Caco-2 (cell line): ENCODE results near the gene SH2B3. TPM values are rescaled to one million over a fixed set of nuclear protein-coding genes. Genes with fewer than 3 reads are reported as not detected.

Experiments
- BruUV-seq: library from RNA; stranded (reverse); fragments of 400-500 nt; replicated peaks from 2 replicates; lab custom pipeline; 2021; lab: Mats Ljungman, UMichigan
- CTCF ChIA-PET: fragments of 300-600 bp; sonication (Branson Sonifier 250); formaldehyde crosslinking; loops from one replicate; lab custom pipeline; 2022; ENCODE audit warnings: antibody characterized with exemption; lab: Charles Lee
- POLR2A ChIA-PET: fragments of 300-600 bp; sonication (Branson Sonifier 250); formaldehyde crosslinking; loops from one replicate; lab custom pipeline; 2022; ENCODE audit warnings: antibody characterized with exemption; lab: Charles Lee
- DNase-seq, 2 experiments: peaks; one replicate each; pipeline versions ENCODE4 v3.0.0 to v3.0.0-alpha.2; 2020 to 2022
- H3K27me3 ChIP-seq: replicated peaks from 2 replicates; pipeline ENCODE4 v1.6.0; 2011; ENCODE audit warnings: low read length; ENCODE audit not compliant: control insufficient read depth, insufficient read depth
- H3K36me3 ChIP-seq: 2 replicates; pipeline ENCODE4 v1.5.1; 2011; ENCODE audit warnings: low read length; ENCODE audit not compliant: control insufficient read depth, insufficient read depth
- H3K4me1 ChIP-seq: fragments of 250-450 bp; sonication (Bioruptor Pico); 2 replicates; pipeline ENCODE4 v1.5.1; 2020; ENCODE audit warnings: mild to moderate bottlenecking
- H3K4me3 ChIP-seq: 2 replicates; pipeline ENCODE4 v1.5.1; 2011; ENCODE audit warnings: low read depth, mild to moderate bottlenecking, control low read depth, low read length
- H3K9me3 ChIP-seq: fragments of 250-450 bp; sonication (Bioruptor Pico); 2 replicates; pipeline ENCODE4 v1.5.1; 2020; ENCODE audit warnings: mild to moderate bottlenecking, moderate library complexity
- H3K27ac Mint-ChIP-seq: one replicate; pipeline ENCODE4 v1.8.0; 2022; ENCODE audit warnings: mixed read lengths; ENCODE audit not compliant: unreplicated experiment
- H3K27me3 Mint-ChIP-seq: one replicate; pipeline ENCODE4 v1.8.0; 2022; ENCODE audit warnings: mixed read lengths; ENCODE audit not compliant: insufficient read depth, unreplicated experiment
- H3K36me3 Mint-ChIP-seq: one replicate; pipeline ENCODE4 v1.8.0; 2022; ENCODE audit warnings: mild to moderate bottlenecking, mixed read lengths; ENCODE audit not compliant: insufficient read depth, unreplicated experiment
- H3K4me1 Mint-ChIP-seq: one replicate; pipeline ENCODE4 v1.8.0; 2022; ENCODE audit warnings: low read depth, mixed read lengths; ENCODE audit not compliant: unreplicated experiment
- H3K4me3 Mint-ChIP-seq: one replicate; pipeline ENCODE4 v1.8.0; 2022; ENCODE audit warnings: mild to moderate bottlenecking, moderate library complexity, mixed read lengths; ENCODE audit not compliant: unreplicated experiment
- H3K9me3 Mint-ChIP-seq: one replicate; pipeline ENCODE4 v1.8.0; 2022; ENCODE audit warnings: mixed read lengths; ENCODE audit not compliant: unreplicated experiment
- intact Hi-C: fragments of 100-400 bp; cut with micrococcal nuclease; formaldehyde crosslinking; loops from one replicate; pipeline ENCODE4 v1.10.0; 2022; ENCODE audit not compliant: unreplicated experiment
- total RNA-seq: library from RNA; stranded (reverse); gene quantifications from 2 replicates; pipeline ENCODE4 v1.2.3, GENCODE V29; 2022
- TF ChIP-seq, protein P1 (sequence below), 2 experiments: fragments of 200-600 bp in 1 of 2; IDR thresholded peaks; 1 replicate in 1 of 2; 2 replicates in 1 of 2; pipeline versions ENCODE4 v1.5.1 to v1.8.0; 2011 to 2022; ENCODE audit warnings: antibody characterized with exemption in 1 of 2, control low read depth in 1 of 2, inconsistent platforms in 1 of 2, low read depth in 1 of 2, low read length in 1 of 2, mild to moderate bottlenecking in 1 of 2, moderate library complexity in 1 of 2; ENCODE audit not compliant: insufficient read depth in 1 of 2, severe bottlenecking in 1 of 2, unreplicated experiment in 1 of 2

SH2B3 gene
- total RNA-seq, 1 experiment from 2014 or later: 16.1 TPM

DNA sequence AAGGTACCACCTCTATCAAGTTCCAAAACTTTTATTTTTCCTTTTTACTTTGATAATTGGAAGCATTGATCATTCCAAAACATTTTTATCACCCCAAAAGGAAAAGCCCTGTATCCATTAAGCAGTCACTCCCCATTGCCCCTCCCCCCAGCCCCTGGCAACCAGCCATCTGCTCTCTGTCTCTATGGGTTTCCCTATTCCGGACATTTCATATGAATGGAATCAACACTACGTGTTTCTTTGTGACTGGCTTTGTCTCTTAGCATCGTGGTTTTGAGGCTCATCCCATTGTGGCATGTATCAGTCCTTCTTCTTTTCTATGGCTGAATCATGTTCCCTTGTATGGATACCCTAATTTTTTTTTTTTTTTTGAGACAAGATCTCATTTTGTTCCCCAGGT lies 18.8 kb upstream of the SH2B3 start:
- Histone ChIP-seq H3K27me3 (no peaks in the 10 kb centered on the region), H3K9me3 (no peaks in the 10 kb centered on the region), H3K4me3 (no peak overlapping the region), H3K36me3 (no peaks in the 10 kb centered on the region), H3K4me1 (no peaks in the 10 kb centered on the region)
- intact Hi-C loops: no loop called here
- Mint-ChIP-seq H3K36me3 (peaks cover 6% of the 10 kb centered on the region), H3K27ac (no peak overlapping the region), H3K9me3 (no peaks in the 10 kb centered on the region), H3K27me3 (peaks cover 8% of the 10 kb centered on the region), H3K4me3 (no peak overlapping the region), H3K4me1 (no peaks in the 10 kb centered on the region)
- no TSS peak for BruUV-seq
- TF ChIP-seq, protein P1, sequence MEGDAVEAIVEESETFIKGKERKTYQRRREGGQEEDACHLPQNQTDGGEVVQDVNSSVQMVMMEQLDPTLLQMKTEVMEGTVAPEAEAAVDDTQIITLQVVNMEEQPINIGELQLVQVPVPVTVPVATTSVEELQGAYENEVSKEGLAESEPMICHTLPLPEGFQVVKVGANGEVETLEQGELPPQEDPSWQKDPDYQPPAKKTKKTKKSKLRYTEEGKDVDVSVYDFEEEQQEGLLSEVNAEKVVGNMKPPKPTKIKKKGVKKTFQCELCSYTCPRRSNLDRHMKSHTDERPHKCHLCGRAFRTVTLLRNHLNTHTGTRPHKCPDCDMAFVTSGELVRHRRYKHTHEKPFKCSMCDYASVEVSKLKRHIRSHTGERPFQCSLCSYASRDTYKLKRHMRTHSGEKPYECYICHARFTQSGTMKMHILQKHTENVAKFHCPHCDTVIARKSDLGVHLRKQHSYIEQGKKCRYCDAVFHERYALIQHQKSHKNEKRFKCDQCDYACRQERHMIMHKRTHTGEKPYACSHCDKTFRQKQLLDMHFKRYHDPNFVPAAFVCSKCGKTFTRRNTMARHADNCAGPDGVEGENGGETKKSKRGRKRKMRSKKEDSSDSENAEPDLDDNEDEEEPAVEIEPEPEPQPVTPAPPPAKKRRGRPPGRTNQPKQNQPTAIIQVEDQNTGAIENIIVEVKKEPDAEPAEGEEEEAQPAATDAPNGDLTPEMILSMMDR (IDR thresholded peaks at IDR 0.05; ENCODE audit: insufficient read depth in 1 of 2, low read depth in 1 of 2, low read length in 1 of 2, severe bottlenecking in 1 of 2, unreplicated experiment in 1 of 2): no peak
- ChIA-PET CTCF (no interaction called here), POLR2A (no interaction called here)
- DNase-seq: no peak

DNA sequence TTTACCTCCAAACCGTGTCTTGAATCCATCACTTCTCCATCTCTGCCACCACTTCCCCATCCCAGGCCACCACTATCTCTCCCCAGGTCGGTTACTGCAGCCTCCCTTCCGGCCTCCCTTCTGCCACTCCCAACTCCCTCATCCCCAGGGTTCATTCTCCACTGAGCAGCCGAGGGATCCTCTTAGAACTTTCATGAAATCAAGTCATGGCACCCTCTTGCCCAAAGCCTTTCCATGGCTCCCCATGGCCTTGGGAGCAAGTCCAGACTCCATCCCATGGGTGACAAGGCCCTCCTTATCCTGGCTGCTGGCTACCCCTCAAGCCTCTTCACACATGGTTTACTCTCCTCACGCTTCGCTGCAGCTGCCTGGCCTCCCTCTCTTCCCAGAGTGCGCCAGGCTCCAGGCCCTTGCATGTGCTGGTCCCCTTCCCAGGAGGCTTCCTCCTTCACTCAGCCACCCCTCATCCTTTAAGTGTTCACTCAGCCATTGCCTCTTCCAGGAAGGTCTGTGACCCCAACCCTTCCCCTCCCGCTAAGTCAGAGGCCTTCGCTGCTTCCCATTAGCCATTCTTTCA lies 17.9 kb upstream of the SH2B3 start:
- Mint-ChIP-seq H3K36me3 (peaks cover 6% of the 10 kb centered on the region), H3K4me1 (no peaks in the 10 kb centered on the region), H3K4me3 (no peak overlapping the region), H3K27me3 (peaks cover 8% of the 10 kb centered on the region), H3K27ac (no peak overlapping the region), H3K9me3 (no peaks in the 10 kb centered on the region)
- Histone ChIP-seq H3K27me3 (no peaks in the 10 kb centered on the region), H3K9me3 (no peaks in the 10 kb centered on the region), H3K4me3 (no peak overlapping the region), H3K36me3 (no peaks in the 10 kb centered on the region), H3K4me1 (no peaks in the 10 kb centered on the region)
- DNase-seq: no peak
- intact Hi-C loops: no loop called here
- TF ChIP-seq, protein P1 (IDR thresholded peaks at IDR 0.05; ENCODE audit: insufficient read depth in 1 of 2, low read depth in 1 of 2, low read length in 1 of 2, severe bottlenecking in 1 of 2, unreplicated experiment in 1 of 2): no peak
- ChIA-PET CTCF (no interaction called here), POLR2A (no interaction called here)
- no TSS peak for BruUV-seq

DNA sequence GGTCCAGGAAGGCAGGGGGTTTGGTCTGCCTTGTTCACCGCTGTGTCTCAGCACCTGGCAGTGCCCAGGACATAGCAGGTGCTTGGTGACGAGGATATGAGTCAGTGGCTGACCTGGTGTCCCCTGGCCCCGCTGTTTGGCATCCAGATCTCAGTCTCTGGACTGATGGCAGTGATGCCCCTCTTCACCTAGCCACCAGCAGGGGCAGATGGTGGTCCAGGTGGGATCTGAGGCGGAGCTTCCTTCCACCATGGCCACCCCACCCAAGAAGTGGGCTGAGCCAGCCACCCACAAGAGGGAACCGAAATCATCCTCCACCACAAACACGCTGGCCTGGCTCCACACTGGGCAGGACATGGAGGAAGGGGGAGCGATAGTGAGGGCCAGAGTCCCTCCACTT lies 16.1 kb upstream of the SH2B3 start:
- H3K27ac Mint-ChIP-seq: no peak overlapping the region
- no peaks in the 10 kb centered on the region for H3K27me3 ChIP-seq
- no peaks in the 10 kb centered on the region for H3K9me3 ChIP-seq
- H3K4me3 Mint-ChIP-seq: no peak overlapping the region
- H3K9me3 Mint-ChIP-seq: no peaks in the 10 kb centered on the region
- no peak overlapping the region for H3K4me3 ChIP-seq
- intact Hi-C loops: no loop called here
- DNase-seq: no peak
- BruUV-seq: no TSS peak
- no peaks in the 10 kb centered on the region for H3K4me1 Mint-ChIP-seq
- ChIA-PET CTCF (no interaction called here), POLR2A (no interaction called here)
- TF ChIP-seq, protein P1 (IDR thresholded peaks at IDR 0.05; ENCODE audit: insufficient read depth in 1 of 2, low read depth in 1 of 2, low read length in 1 of 2, severe bottlenecking in 1 of 2, unreplicated experiment in 1 of 2): no peak
- no peaks in the 10 kb centered on the region for H3K4me1 ChIP-seq
- peaks cover 6% of the 10 kb centered on the region for H3K36me3 Mint-ChIP-seq
- no peaks in the 10 kb centered on the region for H3K36me3 ChIP-seq
- peaks cover 8% of the 10 kb centered on the region for H3K27me3 Mint-ChIP-seq
